Thyroid gland (tissue), 4 donors: ENCODE data around the gene CD82. TPM values are rescaled to one million over a fixed set of nuclear protein-coding genes. Genes with fewer than 3 reads are reported as not detected.

Experiments used
- DNase-seq, 2 donors: peaks; one replicate each; pipeline ENCODE4 v3.0.0-alpha.2; 2019
- H3K27ac ChIP-seq, 3 donors: fragments of 200-600 bp; sonication (generic); 1 replicate in 2 of 3; 2 replicates in 1 of 3; pipeline ENCODE4 v1.5.1; 2016 to 2019; ENCODE audit warnings: mild to moderate bottlenecking in 1 of 3, moderate library complexity in 1 of 3
- H3K27me3 ChIP-seq: fragments of 200-600 bp; sonication (generic); one replicate; pipeline ENCODE4 v1.5.1; 2019
- H3K36me3 ChIP-seq, 2 donors: fragments of 200-600 bp; sonication (generic); one replicate each; pipeline ENCODE4 v1.5.1; 2016 to 2019
- H3K4me1 ChIP-seq, 2 donors: fragments of 200-600 bp; sonication (generic); one replicate each; pipeline ENCODE4 v1.5.1; 2017 to 2019
- H3K4me3 ChIP-seq, 3 donors: fragments of 200-600 bp; sonication (generic); replicated peaks in 1 of 3; 1 replicate in 2 of 3; 2 replicates in 1 of 3; pipeline ENCODE4 v1.5.1; 2016; ENCODE audit warnings: mild to moderate bottlenecking in 1 of 3
- H3K9me3 ChIP-seq: fragments of 200-600 bp; sonication (generic); one replicate; pipeline ENCODE4 v1.5.1; 2017
- CTCF ChIP-seq, 6 experiments: fragments of 200-600 bp in 3 of 6; fragments of 450-650 bp in 3 of 6; sonication (generic) in 3 of 6; IDR thresholded peaks; one replicate each; pipeline ENCODE4 v1.5.1; 2016 to 2019; ENCODE audit warnings: antibody characterized with exemption in 6 of 6, mild to moderate bottlenecking in 2 of 6, inconsistent platforms in 1 of 6, moderate library complexity in 1 of 6
- POLR2A ChIP-seq, 2 donors: fragments of 450-650 bp; IDR thresholded peaks; one replicate each; pipeline ENCODE4 v1.6.1; 2017; ENCODE audit warnings: antibody characterized with exemption in 2 of 2, mild to moderate bottlenecking in 2 of 2, moderate library complexity in 1 of 2
- WGBS, 2 donors: methylation state at CpG; one replicate each; pipeline ENCODE4 v1.1.5; 2017; 5-methylcytosine and 5-hydroxymethylcytosine counted together
- intact Hi-C: fragments of 100-400 bp; cut with DNase I; formaldehyde crosslinking; loops from one replicate; pipeline ENCODE4 v1.15.1; 2023
- total RNA-seq, 4 donors: library from RNA; depleted of rRNA; stranded (reverse); fragments of >200 nt; gene quantifications; one replicate each; pipeline ENCODE4 v1.2.3, GENCODE V29; 2016

CD82 gene
- total RNA-seq, 4 donors from 2014 or later, result 11.8 to 24.0 (median 18.7) TPM

GRCh38 chr11:44575288-44575672 is 9.8 kb downstream of the CD82 start:
- Histone ChIP-seq H3K4me1 (no peaks in the 10 kb centered on the region), H3K27ac (no peak overlapping the region), H3K9me3 (no peaks in the 10 kb centered on the region), H3K4me3 (no peak overlapping the region), H3K27me3 (no peaks in the 10 kb centered on the region), H3K36me3 (no peaks in the 10 kb centered on the region)
- intact Hi-C loops, result no loop called here
- TF ChIP-seq CTCF (IDR thresholded peaks at IDR 0.05), result no peak
- no peak for TF ChIP-seq POLR2A (IDR thresholded peaks at IDR 0.05)
- no peak for DNase-seq
- 93 to 95% methylated on average over 2 of the region's 2 CpGs for WGBS, 2 donors

DNA sequence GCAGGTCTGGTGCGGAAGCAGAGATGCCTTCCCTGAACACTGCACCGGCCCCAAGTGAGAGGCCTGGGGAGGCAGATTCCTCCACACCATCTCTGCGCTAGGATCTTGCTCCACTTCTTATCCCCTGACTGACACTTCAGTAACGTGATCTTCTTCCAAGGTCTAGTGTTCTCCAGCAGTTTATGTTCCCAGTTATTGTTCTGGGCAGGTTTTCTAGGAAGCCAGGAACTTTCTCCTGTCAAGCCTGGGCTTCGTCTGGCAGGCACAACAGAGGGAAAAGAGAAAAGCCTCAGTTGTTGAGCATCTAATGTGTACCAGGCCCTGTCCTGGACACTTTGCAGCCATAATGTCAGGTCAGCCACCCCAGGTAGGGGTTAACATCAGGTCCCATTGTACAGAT is 10.5 kb downstream of the CD82 start:
- no peaks in the 10 kb centered on the region for H3K27me3 ChIP-seq
- 90 to 91% methylated on average over 5 of the region's 5 CpGs for WGBS, 2 donors
- no peak for TF ChIP-seq CTCF (IDR thresholded peaks at IDR 0.05)
- TF ChIP-seq POLR2A (IDR thresholded peaks at IDR 0.05), result no peak
- H3K9me3 ChIP-seq, result no peaks in the 10 kb centered on the region
- no peak overlapping the region for H3K4me3 ChIP-seq
- no peak overlapping the region for H3K27ac ChIP-seq
- no peaks in the 10 kb centered on the region for H3K36me3 ChIP-seq
- DNase-seq, result no peak
- intact Hi-C loops, result no loop called here
- no peaks in the 10 kb centered on the region for H3K4me1 ChIP-seq

DNA sequence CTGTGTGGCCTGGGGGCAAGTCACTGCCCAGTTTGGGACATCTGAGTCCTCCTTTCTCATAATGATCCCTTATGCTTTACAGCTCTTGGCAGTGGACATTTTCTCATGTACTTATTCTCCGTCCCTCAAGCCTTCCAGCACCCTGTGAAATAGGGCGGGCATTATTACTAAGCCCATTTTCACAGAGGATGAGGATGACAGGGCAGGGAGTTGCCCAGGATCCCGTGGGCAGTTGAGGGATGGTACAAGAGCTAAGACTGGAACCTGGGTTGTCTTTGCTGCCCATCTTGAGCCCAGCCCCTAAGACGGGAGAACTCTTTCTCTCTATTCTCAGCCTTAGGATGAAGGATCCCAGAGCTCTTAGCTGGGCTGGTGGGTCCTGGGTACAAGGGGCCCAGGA is 11.2 kb downstream of the CD82 start:
- 93% methylated on average over 4 of the region's 4 CpGs for WGBS, 2 donors
- Histone ChIP-seq H3K27ac (no peak overlapping the region), H3K4me1 (no peaks in the 10 kb centered on the region)

GRCh38 chr11:44577231-44577830 is 11.9 kb downstream of the CD82 start:
- no peak overlapping the region for H3K4me3 ChIP-seq
- 77 to 83% methylated on average over 7 of the region's 7 CpGs for WGBS, 2 donors
- no peak overlapping the region for H3K27ac ChIP-seq
- TF ChIP-seq CTCF (IDR thresholded peaks at IDR 0.05) (no peak), POLR2A (IDR thresholded peaks at IDR 0.05) (no peak)
- H3K4me1 ChIP-seq, result no peaks in the 10 kb centered on the region
- no peaks in the 10 kb centered on the region for H3K36me3 ChIP-seq
- H3K27me3 ChIP-seq, result no peaks in the 10 kb centered on the region
- no peak for DNase-seq
- H3K9me3 ChIP-seq, result no peaks in the 10 kb centered on the region
- intact Hi-C loops, result no loop called here

More for the DNA sequence above, 11.2 kb downstream of the CD82 start:
- no peak for TF ChIP-seq POLR2A (IDR thresholded peaks at IDR 0.05)
- no peak for TF ChIP-seq CTCF (IDR thresholded peaks at IDR 0.05)
- intact Hi-C loops, result no loop called here
- Histone ChIP-seq H3K27me3 (no peaks in the 10 kb centered on the region), H3K36me3 (no peaks in the 10 kb centered on the region), H3K4me3 (no peak overlapping the region), H3K9me3 (no peaks in the 10 kb centered on the region)
- no peak for DNase-seq

GRCh38 chr11:44578279-44578678 is 12.8 kb downstream of the CD82 start:
- no peak for TF ChIP-seq CTCF (IDR thresholded peaks at IDR 0.05)
- TF ChIP-seq POLR2A (IDR thresholded peaks at IDR 0.05), result no peak
- Histone ChIP-seq H3K4me1 (no peaks in the 10 kb centered on the region), H3K4me3 (no peak overlapping the region), H3K27me3 (no peaks in the 10 kb centered on the region), H3K9me3 (no peaks in the 10 kb centered on the region), H3K27ac (no peak overlapping the region), H3K36me3 (no peaks in the 10 kb centered on the region)
- intact Hi-C loops, result no loop called here
- DNase-seq, result no peak
- WGBS, 2 donors, result 86 to 92% methylated on average over 5 of the region's 5 CpGs
